GM10248 (cell line): ENCODE data around the gene DNASE1.
A peak's percentile ranks its signal among the peaks of the same experiment; 100 is the strongest.

Source experiments
- CTCF ChIA-PET: fragments of 300-600 bp; sonication (Branson Sonifier 250); formaldehyde crosslinking; extraction: SDS; loops from one replicate; lab custom pipeline; 2021; ENCODE audit warnings: antibody characterized with exemption; lab: Yijun Ruan, JAX
- POLR2A ChIA-PET: fragments of 350-650 bp; sonication (Branson Sonifier 250); formaldehyde crosslinking; extraction: SDS; loops from one replicate; lab custom pipeline; 2020; ENCODE audit warnings: antibody characterized with exemption; lab: Yijun Ruan, JAX
- DNase-seq: peaks from one replicate; pipeline ENCODE4 v3.0.0; 2012; ENCODE audit errors: extremely low spot score
- TF ChIP-seq, protein P1 (sequence below): IDR thresholded peaks from 2 replicates; pipeline ENCODE4 v1.5.1; 2012; ENCODE audit warnings: mild to moderate bottlenecking, low read depth; ENCODE audit errors: extremely low read depth, missing control alignments, control extremely low read depth

DNASE1 gene

DNA sequence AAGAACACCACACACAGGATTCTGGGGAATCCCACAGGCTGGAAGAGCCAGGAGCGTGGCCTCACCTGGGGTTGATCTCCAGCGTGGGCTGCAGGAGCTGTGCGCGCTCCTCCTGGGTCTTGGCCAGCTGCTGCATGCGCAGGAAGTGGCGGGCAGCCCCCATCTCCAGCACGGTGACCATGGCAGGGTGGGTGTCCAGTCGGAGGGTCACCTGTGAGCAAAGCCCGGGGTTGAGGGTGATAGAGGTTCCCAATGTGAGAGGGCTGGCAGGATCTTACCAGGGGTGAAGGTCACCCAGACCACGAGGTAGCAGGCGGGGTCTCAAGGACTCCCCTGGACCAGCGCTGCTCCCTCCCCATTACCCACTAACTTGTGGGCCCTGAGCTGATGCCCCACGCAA, 7.4 kb downstream of the DNASE1 start:
- POLR2A ChIA-PET: no interaction called here
- CTCF ChIA-PET: interaction anchor here (1.5 to 1.9 kb wide), 3 partner anchors 8 to 138 kb away, joined by 4 to 6 read pairs (median 4); no protein-coding TSS in a partner anchor
- TF ChIP-seq, protein P1, sequence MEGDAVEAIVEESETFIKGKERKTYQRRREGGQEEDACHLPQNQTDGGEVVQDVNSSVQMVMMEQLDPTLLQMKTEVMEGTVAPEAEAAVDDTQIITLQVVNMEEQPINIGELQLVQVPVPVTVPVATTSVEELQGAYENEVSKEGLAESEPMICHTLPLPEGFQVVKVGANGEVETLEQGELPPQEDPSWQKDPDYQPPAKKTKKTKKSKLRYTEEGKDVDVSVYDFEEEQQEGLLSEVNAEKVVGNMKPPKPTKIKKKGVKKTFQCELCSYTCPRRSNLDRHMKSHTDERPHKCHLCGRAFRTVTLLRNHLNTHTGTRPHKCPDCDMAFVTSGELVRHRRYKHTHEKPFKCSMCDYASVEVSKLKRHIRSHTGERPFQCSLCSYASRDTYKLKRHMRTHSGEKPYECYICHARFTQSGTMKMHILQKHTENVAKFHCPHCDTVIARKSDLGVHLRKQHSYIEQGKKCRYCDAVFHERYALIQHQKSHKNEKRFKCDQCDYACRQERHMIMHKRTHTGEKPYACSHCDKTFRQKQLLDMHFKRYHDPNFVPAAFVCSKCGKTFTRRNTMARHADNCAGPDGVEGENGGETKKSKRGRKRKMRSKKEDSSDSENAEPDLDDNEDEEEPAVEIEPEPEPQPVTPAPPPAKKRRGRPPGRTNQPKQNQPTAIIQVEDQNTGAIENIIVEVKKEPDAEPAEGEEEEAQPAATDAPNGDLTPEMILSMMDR: no peak
- no peak for DNase-seq

DNA sequence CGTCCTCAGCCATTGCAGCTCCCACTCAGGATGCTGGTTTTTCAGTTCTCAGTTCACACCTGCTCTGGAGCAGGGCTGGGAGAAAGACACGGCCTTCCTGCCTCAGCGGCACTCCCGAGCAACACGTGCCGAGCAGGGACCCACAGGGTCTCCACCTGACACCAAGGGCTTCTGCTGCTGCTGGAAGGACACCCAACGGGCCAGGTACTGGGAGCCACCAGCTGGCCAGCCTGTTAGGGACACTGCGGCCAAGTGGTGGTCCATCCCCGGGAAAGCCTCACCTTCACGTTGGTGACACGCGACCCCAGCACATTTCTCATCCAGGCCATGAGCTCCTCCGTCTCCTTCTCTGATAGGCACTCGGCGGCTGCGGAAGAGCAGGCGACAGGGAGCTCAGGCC, 8.1 kb downstream of the DNASE1 start:
- TF ChIP-seq, protein P1: no peak
- no peak for DNase-seq
- CTCF ChIA-PET: interaction anchor here (0.7 to 1.9 kb wide), 4 partner anchors 9 to 139 kb away, joined by 3 to 6 read pairs (median 4); no protein-coding TSS in a partner anchor
- POLR2A ChIA-PET: no interaction called here

DNA sequence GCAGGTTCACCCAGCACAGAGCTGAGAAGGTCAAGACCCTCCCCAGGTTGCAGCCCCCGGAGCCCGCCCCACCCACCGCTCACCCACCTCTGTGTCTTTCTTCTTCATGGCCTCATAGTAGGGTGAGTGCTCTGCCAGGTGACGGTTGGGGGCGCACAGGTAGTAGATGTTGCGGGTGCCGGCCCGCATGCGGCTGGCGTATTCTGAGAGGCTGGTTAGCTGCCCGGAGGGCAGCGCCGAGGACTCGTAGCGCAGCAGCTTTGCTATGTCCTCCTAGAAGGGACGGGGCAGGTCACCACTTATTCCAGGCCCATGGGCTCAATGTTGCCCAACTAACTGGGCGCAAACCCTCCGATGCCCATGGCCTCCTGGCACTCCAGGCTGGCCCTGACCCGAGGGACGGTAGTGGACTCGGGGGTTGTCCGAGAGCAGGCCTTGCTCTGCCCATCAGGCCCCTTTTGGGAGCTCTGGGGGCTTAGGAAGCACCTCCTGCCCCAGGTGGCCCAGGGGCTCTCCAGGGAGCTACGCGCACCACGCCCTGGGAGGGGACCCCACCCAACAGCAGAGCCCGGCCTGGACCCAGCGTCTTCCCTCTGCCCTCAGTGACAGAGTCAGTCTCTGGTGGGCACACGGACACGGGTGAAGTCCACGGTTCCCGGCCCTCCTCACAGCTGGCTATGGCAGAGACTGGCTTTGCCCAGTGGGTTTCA, 9.9 kb downstream of the DNASE1 start:
- ChIA-PET POLR2A (no interaction called here), CTCF (interaction anchor here (1.0 to 1.3 kb wide), 3 partner anchors 10 to 24 kb away, joined by 3 to 4 read pairs (median 3); partner anchors contain the start of gene DNASE1)
- TF ChIP-seq, protein P1: no peak
- DNase-seq: no peak

DNA sequence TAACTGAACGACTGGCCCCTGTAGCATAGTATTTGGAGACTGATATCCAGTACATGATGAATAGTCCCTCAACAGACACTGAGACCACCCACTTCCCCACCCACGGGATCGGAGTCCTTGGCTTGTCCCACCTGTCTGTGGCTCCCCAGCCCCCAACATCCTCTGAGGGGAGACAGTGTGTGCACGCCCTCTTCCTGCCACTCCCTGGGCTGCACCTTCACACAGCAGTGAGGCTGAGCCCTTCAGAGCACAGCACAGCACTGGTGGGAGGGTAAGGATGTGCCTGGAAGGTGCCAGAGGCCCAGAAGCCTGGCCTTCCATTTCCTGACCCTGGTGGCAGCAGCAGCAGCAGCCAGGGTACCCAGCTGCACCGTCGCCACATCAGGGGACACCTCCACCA, 11.0 kb downstream of the DNASE1 start:
- no peak for DNase-seq
- ChIA-PET CTCF (interaction anchor here (1.3 kb wide), 1 partner anchor 18 kb away, joined by 3 read pairs; no protein-coding TSS in a partner anchor), POLR2A (no interaction called here)
- TF ChIP-seq, protein P1: peak; percentile 13

DNA sequence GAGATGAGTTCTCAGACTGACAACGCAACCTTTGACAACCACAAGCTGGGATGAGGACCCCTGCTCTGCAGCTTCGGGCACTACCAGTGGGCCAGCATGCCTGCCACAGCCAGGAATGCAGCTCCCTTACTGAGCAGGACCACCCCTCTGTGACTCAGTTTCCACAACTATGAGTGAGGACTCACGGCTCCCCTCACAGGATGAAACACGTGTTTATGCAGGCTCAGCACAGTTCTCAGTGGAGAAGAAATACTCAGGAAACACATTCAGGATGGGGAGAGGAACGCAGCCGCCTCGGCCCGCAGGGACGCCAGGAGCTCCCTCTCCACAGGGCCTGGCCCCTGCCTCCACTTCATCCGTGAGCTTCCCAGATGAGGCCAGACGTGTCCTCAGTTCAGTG, 14.1 kb downstream of the DNASE1 start:
- CTCF ChIA-PET: no interaction called here
- POLR2A ChIA-PET: no interaction called here
- DNase-seq: no peak
- TF ChIP-seq, protein P1: no peak

DNA sequence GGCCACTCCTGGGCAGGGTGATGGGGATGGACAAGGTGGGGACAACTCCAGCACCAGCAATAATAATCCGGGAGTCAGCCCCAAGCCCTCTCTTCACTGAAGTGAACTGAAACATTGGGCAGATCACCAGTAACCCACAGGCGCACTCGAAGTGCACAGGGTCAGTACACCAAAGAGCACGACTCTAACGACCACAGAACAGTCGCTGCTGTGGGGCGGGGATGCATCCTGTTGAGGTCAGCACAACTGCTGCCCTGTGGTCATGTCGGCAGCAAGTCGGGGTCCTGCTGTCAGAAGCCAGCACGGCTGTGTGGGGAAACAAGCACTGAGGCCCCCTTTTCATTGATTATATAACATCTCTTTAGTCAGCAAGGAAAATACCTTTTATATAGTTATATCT, 14.6 kb downstream of the DNASE1 start:
- CTCF ChIA-PET: no interaction called here
- no peak for DNase-seq
- POLR2A ChIA-PET: no interaction called here
- TF ChIP-seq, protein P1: no peak
